Pons (tissue), 1 donor: ENCODE measurements around the gene MAML2.

Experiments used
- DNase-seq: peaks from one replicate; pipeline ENCODE4 v3.0.0-alpha.2; 2016; ENCODE audit warnings: low spot score

MAML2 gene

GRCh38 chr11:96012086-96012824 lies 330.7 kb downstream of the MAML2 start:
- peak; percentile 99 for DNase-seq

- DNase-seq, result no peak
Observed at GRCh38 chr11:96010683-96011082, 332.3 kb downstream of the MAML2 start.

GRCh38 chr11:96008161-96008720 lies 334.8 kb downstream of the MAML2 start:
- DNase-seq, result no peak

GRCh38 chr11:96006037-96006436 lies 337.0 kb downstream of the MAML2 start:
- DNase-seq, result no peak

- no peak for DNase-seq
Observed at GRCh38 chr11:96004862-96005261, 338.1 kb downstream of the MAML2 start.

- DNase-seq, result no peak
Observed at GRCh38 chr11:96002754-96003290, 340.2 kb downstream of the MAML2 start.

GRCh38 chr11:96002339-96002738 lies 340.7 kb downstream of the MAML2 start:
- DNase-seq, result no peak

GRCh38 chr11:96001037-96001436 lies 342.0 kb downstream of the MAML2 start:
- DNase-seq, result peak; percentile 53

GRCh38 chr11:95999711-96000406 lies 343.1 kb downstream of the MAML2 start:
- peak; percentile 37 for DNase-seq

- no peak for DNase-seq
Observed at GRCh38 chr11:95996621-95997235, 346.3 kb downstream of the MAML2 start.

- no peak for DNase-seq
Observed at GRCh38 chr11:95994329-95994728, 348.7 kb downstream of the MAML2 start.

- DNase-seq, result no peak
Observed at GRCh38 chr11:95993438-95994298, 349.3 kb downstream of the MAML2 start.

- no peak for DNase-seq
Observed at GRCh38 chr11:95991545-95991944, 351.4 kb downstream of the MAML2 start.

GRCh38 chr11:95991101-95991500 lies 351.9 kb downstream of the MAML2 start:
- DNase-seq, result no peak

- no peak for DNase-seq
Observed at GRCh38 chr11:95989780-95990179, 353.2 kb downstream of the MAML2 start.

- DNase-seq, result no peak
Observed at GRCh38 chr11:95989076-95989605, 353.9 kb downstream of the MAML2 start.

- no peak for DNase-seq
Observed at GRCh38 chr11:95985174-95985808, 357.7 kb downstream of the MAML2 start.

- no peak for DNase-seq
Observed at GRCh38 chr11:95984072-95984471, 358.9 kb downstream of the MAML2 start.

- no peak for DNase-seq
Observed at GRCh38 chr11:95977534-95978174, 365.3 kb downstream of the MAML2 start.

GRCh38 chr11:95976550-95976949 lies 366.4 kb downstream of the MAML2 start:
- DNase-seq, result no peak
